IMR-90 (cell line): ENCODE data around the gene DUSP16. TPM values are rescaled to one million over a fixed set of nuclear protein-coding genes. Genes with fewer than 3 reads are reported as not detected.

ENCODE experiments used
- ATAC-seq: fragments of 200-7000 bp; cut with Tn5 transposase; 2 replicates; pipeline ENCODE4 v1.9.1; 2020; ENCODE audit warnings: low read depth, mild to moderate bottlenecking, moderate library complexity
- BruUV-seq: library from RNA; stranded (reverse); fragments of 400-500 nt; replicated peaks from 2 replicates; lab custom pipeline; 2021; lab: Mats Ljungman, UMichigan
- CTCF ChIA-PET: fragments of 300-600 bp; formaldehyde crosslinking; extraction: SDS; loops from one replicate; lab custom pipeline; 2021; ENCODE audit warnings: antibody characterized with exemption; lab: Yijun Ruan, JAX
- POLR2A ChIA-PET: fragments of 300-600 bp; sonication (Branson Sonifier 250); formaldehyde crosslinking; loops from one replicate; lab custom pipeline; 2022; ENCODE audit warnings: antibody characterized with exemption; ENCODE audit not compliant: unreplicated experiment; lab: Charles Lee
- DNase-seq: peaks from one replicate; pipeline ENCODE4 v3.0.0; 2013
- H2AFZ ChIP-seq: replicated peaks from 2 replicates; pipeline ENCODE3; 2013; ENCODE audit warnings: low read length, mild to moderate bottlenecking; ENCODE audit not compliant: poor library complexity
- H2AK5ac ChIP-seq: 2 replicates; pipeline ENCODE4 v1.6.1; 2013; ENCODE audit warnings: low read depth, low read length, inconsistent platforms
- H2AK9ac ChIP-seq: replicated peaks from 2 replicates; pipeline ENCODE3; 2013; ENCODE audit warnings: mild to moderate bottlenecking, low read depth, low read length, moderate library complexity; ENCODE audit not compliant: poor library complexity
- H2BK120ac ChIP-seq: 2 replicates; pipeline ENCODE4 v1.6.1; 2013; ENCODE audit warnings: low read depth, low read length, inconsistent platforms
- H2BK15ac ChIP-seq: 3 replicates; pipeline ENCODE4 v1.6.1; 2013; ENCODE audit warnings: low read depth, low read length, inconsistent platforms
- H2BK20ac ChIP-seq: 2 replicates; pipeline ENCODE4 v1.6.1; 2013; ENCODE audit warnings: low read depth, mild to moderate bottlenecking, inconsistent platforms, low read length, moderate library complexity
- H2BK5ac ChIP-seq: 2 replicates; pipeline ENCODE4 v1.6.1; 2013; ENCODE audit warnings: mild to moderate bottlenecking, low read depth, low read length, inconsistent platforms; ENCODE audit not compliant: poor library complexity, severe bottlenecking
- H3K14ac ChIP-seq: replicated peaks from 2 replicates; pipeline ENCODE4 v1.6.1; 2013; ENCODE audit warnings: low read depth, low read length, inconsistent platforms
- H3K18ac ChIP-seq: 2 replicates; pipeline ENCODE4 v1.6.1; 2013; ENCODE audit warnings: low read depth, low read length, control low read depth
- H3K23ac ChIP-seq: 2 replicates; pipeline ENCODE4 v1.6.1; 2013; ENCODE audit warnings: low read depth, low read length, inconsistent platforms
- H3K27ac ChIP-seq: 2 replicates; pipeline ENCODE4 v1.5.1; 2013; ENCODE audit warnings: mild to moderate bottlenecking, control low read depth, low read length; ENCODE audit not compliant: insufficient read depth
- H3K27me3 ChIP-seq: 2 replicates; pipeline ENCODE4 v1.6.1; 2013; ENCODE audit warnings: low read length; ENCODE audit not compliant: control insufficient read depth, insufficient read depth
- H3K36me3 ChIP-seq: 2 replicates; pipeline ENCODE4 v1.6.1; 2013; ENCODE audit warnings: low read length, mixed read lengths; ENCODE audit not compliant: control insufficient read depth, insufficient read depth
- H3K4ac ChIP-seq: 2 replicates; pipeline ENCODE4 v1.6.1; 2013; ENCODE audit warnings: low read depth, low read length, inconsistent platforms
- H3K4me1 ChIP-seq: 2 replicates; pipeline ENCODE4 v1.6.1; 2013; ENCODE audit warnings: low read length, mixed read lengths; ENCODE audit not compliant: control insufficient read depth, insufficient read depth
- H3K4me2 ChIP-seq: 2 replicates; pipeline ENCODE4 v1.6.1; 2013; ENCODE audit warnings: low read depth, mild to moderate bottlenecking, control low read depth, low read length, moderate library complexity
- H3K4me3 ChIP-seq: 2 replicates; pipeline ENCODE4 v1.5.1; 2013; ENCODE audit warnings: low read depth, mild to moderate bottlenecking, control low read depth, low read length, moderate library complexity; ENCODE audit not compliant: insufficient read depth
- H3K56ac ChIP-seq: 2 replicates; pipeline ENCODE4 v1.6.1; 2013; ENCODE audit warnings: low read length, inconsistent platforms; ENCODE audit not compliant: insufficient read depth; ENCODE audit errors: extremely low read depth
- H3K79me1 ChIP-seq, 2 experiments: 2 replicates each; pipeline ENCODE4 v1.6.1; 2013; ENCODE audit warnings: low read length in 2 of 2, inconsistent platforms in 1 of 2, low read depth in 1 of 2
- H3K9ac ChIP-seq: 2 replicates; pipeline ENCODE4 v1.6.1; 2013; ENCODE audit warnings: low read depth, low read length, control low read depth
- H3K9me1 ChIP-seq: 2 replicates; pipeline ENCODE4 v1.6.1; 2013; ENCODE audit warnings: low read length, inconsistent platforms; ENCODE audit not compliant: insufficient read depth
- H3K9me3 ChIP-seq: 2 replicates; pipeline ENCODE4 v1.6.1; 2013; ENCODE audit warnings: low read length; ENCODE audit not compliant: control insufficient read depth, insufficient read depth
- H4K20me1 ChIP-seq: 2 replicates; pipeline ENCODE4 v1.6.1; 2013; ENCODE audit warnings: low read length, inconsistent platforms; ENCODE audit not compliant: insufficient read depth
- H4K5ac ChIP-seq: 2 replicates; pipeline ENCODE4 v1.6.1; 2013; ENCODE audit warnings: mild to moderate bottlenecking, low read depth, low read length, control low read depth
- H4K8ac ChIP-seq, 2 experiments: 2 replicates each; pipeline ENCODE4 v1.6.1; 2013; ENCODE audit warnings: low read depth in 2 of 2, low read length in 2 of 2, control low read depth in 1 of 2, inconsistent platforms in 1 of 2
- H4K91ac ChIP-seq: 2 replicates; pipeline ENCODE4 v1.6.1; 2013; ENCODE audit warnings: low read depth, low read length, inconsistent platforms; ENCODE audit not compliant: insufficient read depth
- CEBPB ChIP-seq: IDR thresholded peaks from 2 replicates; pipeline ENCODE4 v1.6.1; 2012; ENCODE audit warnings: low read depth, low read length, improper control_type of control experiment
- MAZ ChIP-seq: IDR thresholded peaks from 2 replicates; pipeline ENCODE4 v1.6.1; 2012; ENCODE audit warnings: low read depth, mild to moderate bottlenecking, low read length, improper control_type of control experiment, moderate library complexity, borderline replicate concordance
- dilution Hi-C: fragments of 300-500 bp; cut with HindIII; formaldehyde crosslinking; loops from one replicate; pipeline ENCODE4 v1.14.3; 2018; ENCODE audit warnings: low sequenced_read_pairs; ENCODE audit not compliant: unreplicated experiment
- in situ Hi-C: fragments of 300-500 bp; cut with MboI; formaldehyde crosslinking; loops from 3 replicates; pipeline ENCODE4 v1.14.3; 2019; ENCODE audit warnings: low sequenced_read_pairs, inconsistent platforms, mixed read lengths
- intact Hi-C: fragments of 100-400 bp; cut with micrococcal nuclease; formaldehyde crosslinking; loops from 2 replicates; pipeline ENCODE4 v1.10.0; 2022
- polyA plus RNA-seq, 3 experiments: library from polyadenylated mRNA; depleted of rRNA; stranded (reverse); fragments of >200 nt; gene quantifications; 2 replicates each; pipeline ENCODE4 v1.2.3, GENCODE V29; 2012; ENCODE audit warnings: low replicate concordance in 1 of 3
- total RNA-seq: library from RNA; depleted of rRNA; stranded (reverse); fragments of >200 nt; gene quantifications from 2 replicates; pipeline ENCODE4 v1.2.3, GENCODE V29; 2012

The DUSP16 gene
- total and polyA plus RNA-seq, 2 of the 4 experiments (the other 2 are of a cell fraction): 4.7 to 10.0 TPM

DNA sequence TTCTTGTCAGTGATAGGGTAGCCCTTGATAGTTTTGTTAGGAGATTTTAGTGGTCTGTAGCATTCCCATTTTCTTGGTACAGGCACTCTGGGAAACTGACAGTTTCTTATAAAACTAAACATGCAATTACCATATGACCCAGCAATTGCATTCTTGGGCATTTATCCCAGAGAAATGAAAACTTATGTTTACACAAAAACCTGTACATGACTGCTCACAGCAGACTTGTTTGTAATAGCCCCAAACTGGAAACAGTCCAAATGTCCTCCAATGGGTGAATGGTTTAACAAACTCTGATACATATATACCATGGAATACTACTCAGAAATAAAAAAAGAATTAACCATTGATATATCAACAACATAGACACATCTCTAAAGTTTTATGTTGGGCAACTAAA is 130.3 kb downstream of the DUSP16 start:
- H3K79me1 ChIP-seq: peaks cover 0 to 18% of the 10 kb centered on the region in 2 experiments; a peak in 1 of 4 replicates
- CTCF ChIA-PET: no interaction called here
- no peak overlapping the region for H3K4me3 ChIP-seq
- DNase-seq: peak; percentile 96
- H3K56ac ChIP-seq: no peak overlapping the region
- H3K23ac ChIP-seq: no peak overlapping the region
- no peak overlapping the region for H3K9ac ChIP-seq
- in situ Hi-C loops: no loop called here
- BruUV-seq: no TSS peak
- peak overlapping the region; percentile 11; the same call in 1 of the 2 replicates for H2BK120ac ChIP-seq
- intact Hi-C loops: no loop called here
- no peak overlapping the region for H2BK20ac ChIP-seq
- peak; percentile 15; the same call in 1 of the 2 replicates for TF ChIP-seq CEBPB
- no peak for TF ChIP-seq MAZ
- ATAC-seq: peak; percentile 77
- no peak overlapping the region for H2AK5ac ChIP-seq
- no peaks in the 10 kb centered on the region for H3K36me3 ChIP-seq
- H3K9me3 ChIP-seq: no peaks in the 10 kb centered on the region
- H3K27ac ChIP-seq: peak overlapping the region; percentile 38; the same call in 1 of the 2 replicates
- no peak overlapping the region for H2AK9ac ChIP-seq
- POLR2A ChIA-PET: no interaction called here
- no peak overlapping the region; the same call in 1 of the 2 replicates for H3K18ac ChIP-seq
- H3K9me1 ChIP-seq: peaks cover 7% of the 10 kb centered on the region
- H3K4me1 ChIP-seq: peaks cover 20% of the 10 kb centered on the region
- peak overlapping the region; percentile 89 for H3K4me2 ChIP-seq
- no peaks in the 10 kb centered on the region for H4K20me1 ChIP-seq
- H4K5ac ChIP-seq: no peak overlapping the region; the same call in 1 of the 2 replicates
- H2BK15ac ChIP-seq: no peak overlapping the region
- no peaks in the 10 kb centered on the region for H3K27me3 ChIP-seq
- dilution Hi-C loops: no loop called here
- H2BK5ac ChIP-seq: peak overlapping the region; percentile 56
- H2AFZ ChIP-seq: no peak overlapping the region
- no peak overlapping the region for H3K14ac ChIP-seq
- H3K4ac ChIP-seq: peak overlapping the region; percentile 0; the same call in 1 of the 2 replicates
- H4K91ac ChIP-seq: no peak overlapping the region
- H4K8ac ChIP-seq: peak overlapping the region in 1 of 2 experiments; percentile 44; a peak in 1 of 4 replicates
